H4 (cell line): Measurements from ENCODE around the gene SORCS2. TPM values are rescaled to one million over a fixed set of nuclear protein-coding genes. Genes with fewer than 3 reads are reported as not detected.

ENCODE experiments used
- DNase-seq: peaks from one replicate; pipeline ENCODE4 v3.0.0-alpha.2; 2015; ENCODE audit warnings: low spot score
- total RNA-seq: library from RNA; depleted of rRNA; stranded (reverse); fragments of >200 nt; shearing (Covaris generic); gene quantifications from 2 replicates; pipeline ENCODE4 v1.2.3, GENCODE V29; 2014; rRNA removed

Gene SORCS2
- total RNA-seq, 1 experiment from 2014 or later = 0.02 TPM

DNA sequence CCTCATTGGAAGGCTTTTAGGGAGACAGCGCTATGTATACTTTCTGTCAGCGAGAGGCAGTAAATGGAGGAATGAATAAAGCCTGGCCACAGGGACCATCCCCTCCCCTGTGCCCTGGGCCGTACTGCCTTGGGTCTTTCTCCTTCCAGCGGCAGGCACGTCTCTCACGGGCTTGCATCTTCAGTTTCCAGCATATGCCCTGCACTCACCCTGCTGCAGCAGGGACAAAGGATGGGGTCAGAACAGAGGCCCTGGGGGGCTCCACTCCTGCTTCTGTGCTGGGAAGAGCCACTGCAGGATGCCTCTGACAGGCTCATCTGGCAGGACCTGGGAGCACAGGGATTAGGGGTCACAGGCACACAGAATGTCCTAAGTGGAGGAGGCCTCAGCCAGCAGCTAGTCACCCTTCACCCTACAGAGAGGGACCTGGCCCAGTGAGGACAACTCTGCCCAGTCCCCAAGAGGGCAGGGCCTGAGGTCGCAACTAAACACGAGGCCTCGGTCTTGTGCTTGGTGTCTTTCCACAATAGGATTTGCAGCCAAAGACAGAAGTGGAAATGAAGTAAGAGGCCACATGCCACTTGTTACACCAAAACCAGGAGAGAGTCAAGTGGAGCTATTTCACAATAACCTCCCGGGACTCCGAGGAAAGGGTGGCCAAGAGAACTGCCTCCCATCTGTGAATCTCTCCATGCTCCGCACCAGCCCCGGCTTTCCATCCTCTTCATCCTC is 596.5 kb downstream of the SORCS2 start:
- DNase-seq = no peak

DNA sequence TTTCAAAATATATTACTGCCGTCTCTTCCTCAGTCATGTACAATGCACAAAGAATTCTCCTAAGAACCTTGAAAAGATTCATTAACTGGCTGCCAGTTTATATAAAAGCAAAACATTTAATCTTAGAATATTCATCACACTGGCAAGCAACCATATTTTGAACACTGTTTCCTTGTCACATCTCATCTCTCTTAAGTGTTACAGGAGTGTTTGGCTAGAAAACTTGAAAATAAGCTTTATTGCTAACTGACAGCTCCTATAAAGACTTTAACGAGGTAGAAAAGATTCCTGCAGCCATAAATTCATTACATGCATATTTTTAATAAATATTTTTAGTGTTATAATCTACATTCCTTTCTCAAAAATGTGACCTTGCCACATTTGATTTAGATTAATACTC is 597.7 kb downstream of the SORCS2 start:
- no peak for DNase-seq

DNA sequence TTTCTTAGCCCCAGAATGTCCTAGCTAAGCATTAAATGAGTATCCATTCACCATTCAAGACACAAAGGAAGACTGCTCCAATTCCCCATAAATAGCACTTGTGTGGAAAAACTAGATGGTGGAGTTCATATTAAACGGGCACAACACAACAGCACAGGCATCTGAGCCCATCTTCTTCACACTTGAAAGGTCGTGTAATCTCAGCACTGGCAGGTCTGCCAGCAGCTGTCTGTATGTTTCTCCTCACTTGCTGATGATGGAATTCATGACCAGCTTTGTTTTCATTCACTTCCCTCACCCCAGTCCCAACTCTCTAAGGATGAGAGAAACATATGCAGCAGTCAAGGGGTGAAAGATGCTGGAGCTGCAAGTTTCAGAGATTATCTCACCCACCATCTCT is 598.7 kb downstream of the SORCS2 start:
- DNase-seq = no peak

Other genes starting within 250 kb of the SORCS2 start
- 5.8 and 6.9 TPM in 2 replicates for gene TADA2B, start 149.2 kb upstream of the SORCS2 start, total RNA-seq
- gene GRPEL1, start 124.5 kb upstream of the SORCS2 start, total RNA-seq = 74.3 and 75.4 TPM in 2 replicates
- gene PSAPL1, start 242.4 kb downstream of the SORCS2 start, total RNA-seq = not detected in 2 replicates